GM19193 (cell line): ENCODE results near the gene BIRC6.

Experiments used
- POLR2A ChIP-seq: IDR thresholded peaks from 4 replicates; pipeline ENCODE4 v1.6.1; 2011; ENCODE audit not compliant: insufficient read depth, insufficient read length; ENCODE audit errors: extremely low read depth

BIRC6 gene

DNA sequence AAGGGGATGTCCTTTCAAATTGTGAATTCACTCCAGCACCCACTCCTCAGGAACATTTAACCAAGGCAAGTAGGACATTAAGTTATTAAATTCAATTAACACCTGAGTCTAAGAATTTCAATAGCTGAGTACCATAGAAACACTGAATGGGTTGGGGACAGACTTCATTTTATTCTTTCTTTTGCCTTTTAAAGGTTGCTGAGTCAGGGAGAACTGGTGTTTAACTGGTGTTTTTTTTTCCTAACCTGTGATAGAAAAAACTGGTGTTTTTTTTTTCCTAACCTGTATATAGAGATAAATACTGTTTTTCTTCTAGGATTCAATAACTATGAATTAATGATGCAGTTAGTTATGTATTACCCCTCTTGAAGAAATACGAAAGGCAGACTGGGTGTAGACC is 309.9 kb downstream of the BIRC6 start:
- TF ChIP-seq POLR2A: no peak

DNA sequence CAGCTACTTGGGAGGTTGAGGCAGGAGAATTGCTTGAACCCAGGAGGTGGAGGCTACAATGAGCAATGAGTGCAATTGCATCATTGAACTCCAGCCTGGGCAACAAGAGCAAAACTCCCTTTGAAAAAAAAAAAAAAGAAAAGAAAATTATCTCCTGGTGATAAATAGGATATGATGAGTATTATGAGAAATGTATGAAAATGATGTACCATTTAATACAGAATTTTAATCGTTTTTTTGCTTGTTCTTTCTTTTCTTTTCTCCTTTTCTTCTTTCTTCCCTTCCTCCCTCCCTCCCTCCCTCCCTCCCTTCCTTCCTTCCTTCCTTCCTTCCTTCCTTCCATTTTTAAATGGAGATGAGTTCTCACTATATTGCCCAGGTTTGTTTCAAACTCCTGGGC is 311.4 kb downstream of the BIRC6 start:
- no peak for TF ChIP-seq POLR2A
